Fibroblast of skin of left quadriceps (primary cell): ENCODE data around the gene RNGTT.
"Not testable (repeated sequence)": the region's sequence is repeated elsewhere in the genome, so short reads cannot be mapped to it uniquely, and the experiment has no call there.

Experiments
- DNase-seq, 2 experiments: peaks; one replicate each; pipeline ENCODE4 v3.0.0-alpha.2; 2013; ENCODE audit warnings: low read depth in 2 of 2

RNGTT gene

GRCh38 chr6:88910922-88911778 lies 52.3 kb downstream of the RNGTT start:
- DNase-seq = no peak

- no peak for DNase-seq
Measured at GRCh38 chr6:88908598-88909548, 54.5 kb downstream of the RNGTT start.

GRCh38 chr6:88907148-88907547 lies 56.3 kb downstream of the RNGTT start:
- DNase-seq = not testable (repeated sequence)

GRCh38 chr6:88899569-88900316 lies 63.7 kb downstream of the RNGTT start:
- DNase-seq = no peak

- DNase-seq = no peak
Measured at GRCh38 chr6:88895911-88896310, 67.5 kb downstream of the RNGTT start.

GRCh38 chr6:88890860-88891845 lies 72.3 kb downstream of the RNGTT start:
- no peak for DNase-seq

GRCh38 chr6:88890394-88890793 lies 73.0 kb downstream of the RNGTT start:
- DNase-seq = no peak

- no peak for DNase-seq
Measured at GRCh38 chr6:88884361-88884760, 79.1 kb downstream of the RNGTT start.

GRCh38 chr6:88882536-88882935 lies 80.9 kb downstream of the RNGTT start:
- no peak for DNase-seq

- no peak for DNase-seq
Measured at GRCh38 chr6:88881451-88881850, 82.0 kb downstream of the RNGTT start.

GRCh38 chr6:88880021-88880420 lies 83.4 kb downstream of the RNGTT start:
- DNase-seq = no peak

GRCh38 chr6:88877893-88878292 lies 85.5 kb downstream of the RNGTT start:
- no peak for DNase-seq

- no peak for DNase-seq
Measured at GRCh38 chr6:88872962-88873361, 90.5 kb downstream of the RNGTT start.

- no peak for DNase-seq
Measured at GRCh38 chr6:88871498-88871897, 91.9 kb downstream of the RNGTT start.

- peak; percentile 34 to 42 for DNase-seq
Measured at GRCh38 chr6:88870717-88871330, 92.6 kb downstream of the RNGTT start.

GRCh38 chr6:88869263-88870020 lies 94.0 kb downstream of the RNGTT start:
- no peak for DNase-seq

- DNase-seq = no peak
Measured at GRCh38 chr6:88867841-88868731, 95.3 kb downstream of the RNGTT start.

- DNase-seq = no peak
Measured at GRCh38 chr6:88866856-88867255, 96.6 kb downstream of the RNGTT start.
